Heart right ventricle (tissue), 16 donors: ENCODE results near the gene MS4A10. TPM values are rescaled to one million over a fixed set of nuclear protein-coding genes. Genes with fewer than 3 reads are reported as not detected.
"Not testable (repeated sequence)": the region's sequence is repeated elsewhere in the genome, so short reads cannot be mapped to it uniquely, and the experiment has no call there.

Experiments used
- ATAC-seq, 8 donors: fragments of 200-7000 bp; cut with Tn5 transposase; one replicate each; pipeline ENCODE4 v1.9.1; 2020; ENCODE audit warnings: mild to moderate bottlenecking in 8 of 8, moderate library complexity in 8 of 8, moderate number of reproducible peaks in 1 of 8
- DNase-seq, 2 donors: peaks; one replicate each; pipeline ENCODE4 v3.0.0-alpha.2; 2020
- H3K27ac ChIP-seq, 10 donors: fragments of 200-600 bp; sonication (generic) in 2 of 10; one replicate each; pipeline versions ENCODE4 v1.5.0 to v1.8.0; 2020 to 2022; ENCODE audit warnings: mild to moderate bottlenecking in 3 of 10
- H3K27me3 ChIP-seq, 7 donors: fragments of 200-600 bp; one replicate each; pipeline ENCODE4 v1.8.0; 2021 to 2022; ENCODE audit warnings: mild to moderate bottlenecking in 2 of 7
- H3K36me3 ChIP-seq, 9 donors: fragments of 200-600 bp; sonication (generic) in 1 of 9; one replicate each; pipeline versions ENCODE4 v1.5.0 to v1.8.0; 2020 to 2022; ENCODE audit warnings: mild to moderate bottlenecking in 2 of 9
- H3K4me1 ChIP-seq, 9 donors: fragments of 200-600 bp; sonication (generic) in 1 of 9; one replicate each; pipeline versions ENCODE4 v1.5.0 to v1.8.0; 2020 to 2022; ENCODE audit warnings: mild to moderate bottlenecking in 4 of 9
- H3K4me3 ChIP-seq, 10 donors: fragments of 200-600 bp; sonication (generic) in 2 of 10; one replicate each; pipeline versions ENCODE4 v1.5.0 to v1.8.0; 2020 to 2022; ENCODE audit warnings: mild to moderate bottlenecking in 7 of 10, moderate library complexity in 2 of 10
- H3K9me3 ChIP-seq, 11 donors: fragments of 200-600 bp in 10 of 11; sonication (generic) in 2 of 11; one replicate each; pipeline versions ENCODE4 v1.5.0 to v1.8.0; 2013 to 2022; ENCODE audit warnings: mild to moderate bottlenecking in 2 of 11, control low read depth in 1 of 11, moderate library complexity in 1 of 11
- WGBS, 2 donors: extraction: QIAGEN DNeasy Blood & Tissue Kit; methylation state at CpG; one replicate each; pipeline ENCODE4 v1.1.7; 2013; ENCODE audit warnings: inconsistent platforms in 1 of 2; 5-methylcytosine and 5-hydroxymethylcytosine counted together
- intact Hi-C, 10 donors: fragments of 100-400 bp; cut with DNase I; formaldehyde crosslinking; loops; one replicate each; pipeline versions ENCODE4 v1.11.1 to v1.14.2; 2022
- polyA plus RNA-seq, 2 donors: library from polyadenylated mRNA; stranded (reverse); fragments of 200-250 nt; gene quantifications; one replicate each; pipeline ENCODE4 v1.2.3, GENCODE V29; 2013
- total RNA-seq, 10 donors: library from RNA; stranded (reverse); fragmentation: NEBNext Ultra II Directional in 3 of 10; extraction: Animal tissue kit (Norgen Biotek cat#: 25700) in 3 of 10; gene quantifications; one replicate each; pipeline versions ENCODE4 v1.2.1 to v1.2.4, GENCODE V29; 2021 to 2023
- TF ChIP-seq, protein P1 (sequence below), 9 donors: fragments of 200-600 bp; sonication (generic) in 2 of 9; IDR thresholded peaks; one replicate each; pipeline versions ENCODE4 v1.5.0 to v1.8.0; 2021 to 2022; ENCODE audit warnings: antibody characterized with exemption in 9 of 9, mild to moderate bottlenecking in 5 of 9, moderate library complexity in 1 of 9
- donor health status: Arrhythmogenic right ventricular cardiomyopathy.
- donor health status: ischemic (EF 13 %, LVEDD 7.1; RV severe dilation, severe dysfunction).
- donor health status: healthy with polysubstance abuse.
- donor health status: DM: no; HTN: yes; CAD: no.
- donor health status: DM: no; HTN: no; CAD: no.
- donor health status: ischemic (EF 25% LVEDD 6.9; RV normal size, moderate dysfunction).
- donor health status: ischemic (EF 25% LVEDD 5.7; RV mildly dilated, moderate dysfunction).
- donor health status: healthy.
- donor health status: DM: yes; HTN: yes; CAD: no.
- donor health status: Ischemic cardiomyopathy.
- donor health status: ischemic (EF 35%, LVEDD 5.7; RV mildly dilated, moderate dysfunction).
- donor health status: nonischemic (EF 11% LVEDD 7.7; RV severe dilation, severe dysfunction).
- donor health status: DM: yes; HTN: yes; CAD: no.
- donor health status: PGD.
- donor health status: ischemic (EF 29% LVEDD 5.4; RV normal size, mild dysfunction).
- donor health status: nonischemic (EF 23%, LVEDD 6.1; RV moderate dilation, normal function).

MS4A10 gene
- total and polyA plus RNA-seq, 12 donors = not detected

- ATAC-seq = no peak
- TF ChIP-seq, protein P1, sequence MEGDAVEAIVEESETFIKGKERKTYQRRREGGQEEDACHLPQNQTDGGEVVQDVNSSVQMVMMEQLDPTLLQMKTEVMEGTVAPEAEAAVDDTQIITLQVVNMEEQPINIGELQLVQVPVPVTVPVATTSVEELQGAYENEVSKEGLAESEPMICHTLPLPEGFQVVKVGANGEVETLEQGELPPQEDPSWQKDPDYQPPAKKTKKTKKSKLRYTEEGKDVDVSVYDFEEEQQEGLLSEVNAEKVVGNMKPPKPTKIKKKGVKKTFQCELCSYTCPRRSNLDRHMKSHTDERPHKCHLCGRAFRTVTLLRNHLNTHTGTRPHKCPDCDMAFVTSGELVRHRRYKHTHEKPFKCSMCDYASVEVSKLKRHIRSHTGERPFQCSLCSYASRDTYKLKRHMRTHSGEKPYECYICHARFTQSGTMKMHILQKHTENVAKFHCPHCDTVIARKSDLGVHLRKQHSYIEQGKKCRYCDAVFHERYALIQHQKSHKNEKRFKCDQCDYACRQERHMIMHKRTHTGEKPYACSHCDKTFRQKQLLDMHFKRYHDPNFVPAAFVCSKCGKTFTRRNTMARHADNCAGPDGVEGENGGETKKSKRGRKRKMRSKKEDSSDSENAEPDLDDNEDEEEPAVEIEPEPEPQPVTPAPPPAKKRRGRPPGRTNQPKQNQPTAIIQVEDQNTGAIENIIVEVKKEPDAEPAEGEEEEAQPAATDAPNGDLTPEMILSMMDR (IDR thresholded peaks at IDR 0.05) = no peak
Measured at GRCh38 chr11:60821827-60822599, 36.9 kb downstream of the MS4A10 start.

GRCh38 chr11:60823745-60824306 is 38.7 kb downstream of the MS4A10 start:
- H3K27me3 ChIP-seq, H3K9me3 ChIP-seq, H3K4me1 ChIP-seq, DNase-seq, H3K36me3 ChIP-seq, ATAC-seq, H3K27ac ChIP-seq, intact Hi-C loops, H3K4me3 ChIP-seq: not testable (repeated sequence)
- 94 to 95% methylated on average over 5 of the region's 5 CpGs for WGBS, 2 donors

More at GRCh38 chr11:60821827-60822599, 36.9 kb downstream of the MS4A10 start:
- H3K27me3 ChIP-seq = no peaks in the 10 kb centered on the region
- 65 to 67% methylated on average over 15 of the region's 15 CpGs for WGBS, 2 donors
- no peak for DNase-seq
- H3K36me3 ChIP-seq = no peaks in the 10 kb centered on the region
- no peak overlapping the region for H3K4me3 ChIP-seq
- H3K9me3 ChIP-seq = peaks cover 0 to 7% (median 3%) of the 10 kb centered on the region in 11 donors
- H3K4me1 ChIP-seq = peaks cover 0 to 3% (median 0%) of the 10 kb centered on the region in 9 donors
- intact Hi-C loops = no loop called here
- H3K27ac ChIP-seq = no peak overlapping the region

GRCh38 chr11:60825118-60825517 is 40.0 kb downstream of the MS4A10 start:
- Histone ChIP-seq H3K27me3 (no peaks in the 10 kb centered on the region), H3K4me1 (peaks cover 0 to 4% (median 0%) of the 10 kb centered on the region in 9 donors), H3K36me3 (no peaks in the 10 kb centered on the region), H3K9me3 (no peaks in the 10 kb centered on the region), H3K27ac (no peak overlapping the region), H3K4me3 (no peak overlapping the region)
- WGBS, 2 donors = 84 to 90% methylated on average over 5 of the region's 5 CpGs
- intact Hi-C loops = loop anchor here in 1 of 10 donors (5.0 kb wide), 1 partner anchor 48 kb away; no protein-coding TSS in a partner anchor
- no peak for DNase-seq
- TF ChIP-seq, protein P1 (IDR thresholded peaks at IDR 0.05) = no peak
- ATAC-seq = no peak

DNA sequence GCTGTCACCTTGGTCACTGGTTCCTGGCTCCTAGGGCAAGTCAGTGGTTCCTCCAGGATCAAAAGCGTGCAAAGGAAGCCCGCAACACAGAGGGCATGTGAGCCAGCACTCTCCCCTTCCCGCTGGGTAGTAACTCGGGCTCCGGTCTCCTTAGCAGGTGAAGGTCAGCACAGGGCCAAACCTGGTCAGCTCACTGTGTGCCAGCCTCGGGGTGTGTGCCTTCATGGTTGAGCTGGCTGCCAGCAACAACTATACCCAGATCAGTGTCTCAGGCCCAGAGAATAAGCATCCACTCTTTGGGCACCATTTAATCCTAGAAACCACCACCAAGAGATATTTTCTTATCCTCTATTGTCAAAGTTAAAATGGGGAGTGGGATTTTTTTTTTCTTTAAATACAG is 40.7 kb downstream of the MS4A10 start:
- no peak for DNase-seq
- intact Hi-C loops = loop anchor here in 1 of 10 donors (5.0 kb wide), 1 partner anchor 48 kb away; no protein-coding TSS in a partner anchor
- Histone ChIP-seq H3K9me3 (no peaks in the 10 kb centered on the region), H3K27me3 (no peaks in the 10 kb centered on the region), H3K4me3 (no peak overlapping the region), H3K36me3 (no peaks in the 10 kb centered on the region), H3K4me1 (peaks cover 0 to 4% (median 0%) of the 10 kb centered on the region in 9 donors), H3K27ac (no peak overlapping the region)
- TF ChIP-seq, protein P1 (IDR thresholded peaks at IDR 0.05) = no peak
- WGBS, 2 donors = 72 to 74% methylated on average over 6 of the region's 6 CpGs
- no peak for ATAC-seq
